Activated CD4-positive, alpha-beta memory T cell treated with anti-CD3 and anti-CD28 coated beads for 36 hours (primary cell): ENCODE results near the gene CTAG1B. TPM values are rescaled to one million over a fixed set of nuclear protein-coding genes. Genes with fewer than 3 reads are reported as not detected.
"Not testable (repeated sequence)": the region's sequence is repeated elsewhere in the genome, so short reads cannot be mapped to it uniquely, and the experiment has no call there.

ENCODE experiments used
- CTCF ChIA-PET: fragments of 350-600 bp; sonication (Branson Sonifier 250); formaldehyde crosslinking; loops from one replicate; lab custom pipeline; 2021; ENCODE audit warnings: antibody characterized with exemption, inconsistent platforms; lab: Charles Lee
- POLR2A ChIA-PET: fragments of 350-600 bp; sonication (Branson Sonifier 250); formaldehyde crosslinking; loops from one replicate; lab custom pipeline; 2021; ENCODE audit warnings: antibody characterized with exemption; lab: Charles Lee
- DNase-seq: peaks from one replicate; pipeline ENCODE4 v3.0.0-alpha.2; 2020
- H3K27ac Mint-ChIP-seq: one replicate; pipeline ENCODE4 v1.8.0; 2021; ENCODE audit warnings: mixed read lengths
- H3K27me3 Mint-ChIP-seq: one replicate; pipeline ENCODE4 v1.8.0; 2021; ENCODE audit warnings: mixed read lengths
- H3K36me3 Mint-ChIP-seq: one replicate; pipeline ENCODE4 v1.8.0; 2021; ENCODE audit warnings: mixed read lengths
- H3K4me1 Mint-ChIP-seq: one replicate; pipeline ENCODE4 v1.8.0; 2021; ENCODE audit warnings: low read depth, mixed read lengths
- H3K4me3 Mint-ChIP-seq: one replicate; pipeline ENCODE4 v1.8.0; 2021; ENCODE audit warnings: mild to moderate bottlenecking, mixed read lengths
- H3K9me3 Mint-ChIP-seq: one replicate; pipeline ENCODE4 v1.8.0; 2021; ENCODE audit warnings: mixed read lengths
- intact Hi-C: fragments of 100-400 bp; cut with micrococcal nuclease; formaldehyde crosslinking; loops from one replicate; pipeline ENCODE4 v1.15.1; 2023
- total RNA-seq, 2 experiments: library from RNA; stranded (reverse); gene quantifications; one replicate each; pipeline ENCODE4 v1.2.3, GENCODE V29; 2021

CTAG1B gene
- total RNA-seq, 2 experiments from 2014 or later, result not detected

DNA sequence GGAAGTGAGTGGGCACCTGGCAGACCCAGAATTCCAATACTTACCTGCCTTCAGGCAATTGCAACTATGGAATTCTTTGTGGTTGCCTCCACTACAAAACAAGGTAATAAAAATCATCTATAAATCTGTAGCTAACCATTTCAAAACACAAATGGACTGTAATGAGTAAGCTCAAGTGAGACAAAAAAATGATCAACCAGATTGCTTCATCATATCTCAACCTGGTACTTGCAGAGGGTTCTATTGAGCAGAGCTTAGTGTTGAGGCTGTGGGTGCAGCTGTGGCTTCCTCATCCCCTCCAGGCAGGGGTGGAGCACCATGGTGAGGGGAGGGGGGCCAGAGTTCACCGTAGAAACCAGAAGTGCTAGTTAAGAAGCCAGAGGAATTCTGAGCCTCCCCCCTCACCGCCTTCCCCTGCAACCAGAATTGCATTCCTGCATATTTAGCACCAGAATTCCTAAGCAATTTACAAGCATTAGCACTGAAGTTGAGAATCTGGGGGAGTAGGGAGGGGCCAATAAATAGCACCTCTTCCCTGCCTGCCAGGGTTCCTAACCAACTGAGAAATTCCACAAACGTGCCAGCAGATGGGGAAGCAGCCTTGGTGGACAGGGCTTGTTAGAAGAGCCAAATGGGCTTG, 22.7 kb downstream of the CTAG1B start:
- POLR2A ChIA-PET, result no interaction called here
- H3K4me1 Mint-ChIP-seq, result peaks cover 7% of the 10 kb centered on the region
- no peaks in the 10 kb centered on the region for H3K36me3 Mint-ChIP-seq
- no peak overlapping the region for H3K4me3 Mint-ChIP-seq
- CTCF ChIA-PET, result interaction anchor here (1.3 kb wide), 1 partner anchor 152 kb away, joined by 3 read pairs; no protein-coding TSS in a partner anchor
- H3K27me3 Mint-ChIP-seq, result no peaks in the 10 kb centered on the region
- intact Hi-C loops, result no loop called here
- H3K9me3 Mint-ChIP-seq, result peaks cover 4% of the 10 kb centered on the region
- DNase-seq, result peak; percentile 25
- H3K27ac Mint-ChIP-seq, result no peak overlapping the region

- POLR2A ChIA-PET, result no interaction called here
- intact Hi-C loops, result no loop called here
- H3K27me3 Mint-ChIP-seq, result no peaks in the 10 kb centered on the region
- H3K4me1 Mint-ChIP-seq, result peaks cover 7% of the 10 kb centered on the region
- no peak for DNase-seq
- CTCF ChIA-PET, result interaction anchor here (1.3 kb wide), 1 partner anchor 153 kb away, joined by 3 read pairs; no protein-coding TSS in a partner anchor
- H3K27ac Mint-ChIP-seq, result no peak overlapping the region
- H3K4me3 Mint-ChIP-seq, result no peak overlapping the region
- no peaks in the 10 kb centered on the region for H3K36me3 Mint-ChIP-seq
- H3K9me3 Mint-ChIP-seq, result peaks cover 4% of the 10 kb centered on the region
Measured at GRCh38 chrX:154595559-154596249, 23.4 kb downstream of the CTAG1B start.

- no peak for DNase-seq
- intact Hi-C loops, result no loop called here
- H3K9me3 Mint-ChIP-seq, result peaks cover 4% of the 10 kb centered on the region
- no peaks in the 10 kb centered on the region for H3K27me3 Mint-ChIP-seq
- H3K4me3 Mint-ChIP-seq, result no peak overlapping the region
- ChIA-PET CTCF (no interaction called here), POLR2A (no interaction called here)
- no peaks in the 10 kb centered on the region for H3K36me3 Mint-ChIP-seq
- H3K4me1 Mint-ChIP-seq, result peaks cover 3% of the 10 kb centered on the region
- H3K27ac Mint-ChIP-seq, result no peak overlapping the region
Measured at GRCh38 chrX:154594491-154594890, 24.6 kb downstream of the CTAG1B start.

- CTCF ChIA-PET, result no interaction called here
- POLR2A ChIA-PET, result no interaction called here
- Mint-ChIP-seq H3K27ac (no peak overlapping the region), H3K36me3 (no peaks in the 10 kb centered on the region), H3K27me3 (no peaks in the 10 kb centered on the region), H3K4me1 (peaks cover 3% of the 10 kb centered on the region), H3K9me3 (peaks cover 4% of the 10 kb centered on the region), H3K4me3 (no peak overlapping the region)
- intact Hi-C loops, result no loop called here
- DNase-seq, result no peak
Measured at GRCh38 chrX:154593201-154593600, 25.9 kb downstream of the CTAG1B start.

DNA sequence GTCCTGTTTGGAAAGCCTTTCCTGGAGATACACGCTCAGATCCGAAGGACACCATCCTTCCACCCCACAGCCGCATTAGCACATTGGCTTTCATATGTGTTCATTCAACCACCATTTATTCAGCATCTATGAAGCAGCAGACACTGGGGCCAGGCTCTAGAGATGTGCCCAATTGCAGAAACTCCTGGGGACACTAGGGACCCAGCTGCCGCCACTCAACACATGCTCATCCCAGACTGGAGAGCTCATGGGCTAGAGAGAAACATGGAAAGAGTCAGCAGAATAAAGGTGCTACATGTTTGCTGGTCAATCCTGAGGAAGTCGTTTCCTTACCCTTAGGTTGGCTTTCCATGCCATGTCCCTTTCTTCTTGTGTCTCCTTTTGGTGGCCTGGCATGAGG, 26.6 kb downstream of the CTAG1B start:
- Mint-ChIP-seq H3K27me3 (no peaks in the 10 kb centered on the region), H3K27ac (no peak overlapping the region), H3K4me3 (no peak overlapping the region), H3K9me3 (peaks cover 4% of the 10 kb centered on the region), H3K36me3 (no peaks in the 10 kb centered on the region), H3K4me1 (peaks cover 3% of the 10 kb centered on the region)
- ChIA-PET POLR2A (no interaction called here), CTCF (no interaction called here)
- intact Hi-C loops, result no loop called here
- DNase-seq, result no peak

- POLR2A ChIA-PET, H3K4me3 Mint-ChIP-seq, H3K27me3 Mint-ChIP-seq, CTCF ChIA-PET, DNase-seq, H3K9me3 Mint-ChIP-seq, H3K4me1 Mint-ChIP-seq, H3K36me3 Mint-ChIP-seq, H3K27ac Mint-ChIP-seq, intact Hi-C loops: not testable (repeated sequence)
Measured at GRCh38 chrX:154590415-154590814, 28.7 kb downstream of the CTAG1B start.

DNA sequence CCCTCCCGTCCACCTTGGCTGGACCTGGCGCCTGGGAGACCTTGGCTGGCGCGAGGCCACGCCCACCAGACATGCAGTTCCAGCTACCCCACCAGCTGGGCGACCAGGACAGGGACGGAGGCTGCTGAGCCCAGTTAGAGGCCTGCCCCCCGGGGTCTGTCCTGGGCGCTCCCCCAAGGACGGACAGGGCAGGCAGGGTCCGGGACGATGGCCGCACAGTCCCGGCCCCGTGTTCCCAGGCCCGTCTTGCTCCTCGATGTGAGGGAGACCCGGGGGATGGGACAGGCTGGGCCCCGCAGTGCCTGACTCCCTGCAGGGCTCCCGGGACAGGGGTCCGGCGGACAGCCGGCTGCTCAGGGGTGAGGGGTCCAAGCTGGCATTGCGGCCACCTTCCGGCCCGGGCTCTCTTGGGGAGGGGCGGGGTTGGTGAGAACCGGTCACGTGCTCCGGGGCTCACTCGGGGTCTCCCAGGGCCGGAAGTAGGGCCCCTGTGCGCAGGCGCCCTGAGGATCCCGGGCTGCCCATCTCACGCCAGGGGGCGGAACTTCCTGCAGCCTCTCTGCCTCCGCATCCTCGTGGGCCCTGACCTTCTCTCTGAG, 34.4 kb downstream of the CTAG1B start, which contains the start of gene CTAG1A:
CTAG1A (plus strand) TSS at position 549 of the 599 bp plus-strand sequence. CDS start 74 bp downstream, outside the sequence.
- H3K36me3 Mint-ChIP-seq, H3K27me3 Mint-ChIP-seq, H3K4me3 Mint-ChIP-seq, POLR2A ChIA-PET, intact Hi-C loops, DNase-seq, H3K27ac Mint-ChIP-seq, H3K9me3 Mint-ChIP-seq, CTCF ChIA-PET, H3K4me1 Mint-ChIP-seq: not testable (repeated sequence)

DNA sequence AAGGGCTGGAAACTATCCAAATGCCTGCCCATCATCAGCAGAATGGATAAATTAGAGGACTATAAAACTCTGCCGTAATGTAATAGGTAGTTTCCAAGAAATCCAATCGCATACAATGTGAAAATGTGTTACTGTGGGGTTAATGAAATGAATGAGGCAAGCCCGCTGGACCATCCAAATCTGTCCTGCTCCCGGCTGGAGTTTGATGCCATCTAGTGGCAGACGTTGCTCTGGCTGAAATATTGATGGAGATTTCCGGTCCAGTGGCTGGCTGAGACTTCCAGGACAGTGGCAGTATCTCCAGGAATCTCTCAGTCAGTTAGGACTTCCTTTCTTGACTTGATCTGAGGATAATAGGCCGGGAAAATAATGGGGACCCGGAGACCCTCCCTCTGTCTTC, 36.1 kb downstream of the CTAG1B start:
- H3K27me3 Mint-ChIP-seq, H3K9me3 Mint-ChIP-seq, H3K4me3 Mint-ChIP-seq, H3K27ac Mint-ChIP-seq, POLR2A ChIA-PET, intact Hi-C loops, DNase-seq, CTCF ChIA-PET, H3K4me1 Mint-ChIP-seq, H3K36me3 Mint-ChIP-seq: not testable (repeated sequence)

DNA sequence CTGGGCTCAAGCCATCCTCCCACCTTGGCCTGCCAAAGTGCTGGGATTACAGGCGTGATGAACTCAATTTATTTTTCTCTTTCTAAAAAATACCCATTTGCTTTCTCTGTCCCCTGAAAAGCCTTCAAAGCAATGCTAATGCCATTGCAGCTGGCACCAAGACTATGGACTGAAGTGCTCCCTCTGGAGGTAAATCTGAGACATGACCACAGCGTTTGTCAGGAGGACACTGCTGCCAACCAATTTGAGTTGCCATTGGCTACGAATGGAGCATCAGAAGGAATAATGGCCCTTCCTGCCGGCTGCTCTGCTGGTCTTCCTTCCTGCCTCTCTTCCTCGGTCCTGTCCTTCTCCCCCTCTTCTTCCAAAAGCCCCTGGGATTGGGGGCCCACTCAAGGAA, 44.0 kb downstream of the CTAG1B start:
- H3K4me1 Mint-ChIP-seq, H3K27ac Mint-ChIP-seq, POLR2A ChIA-PET, DNase-seq, H3K36me3 Mint-ChIP-seq, intact Hi-C loops, H3K4me3 Mint-ChIP-seq, H3K27me3 Mint-ChIP-seq, H3K9me3 Mint-ChIP-seq, CTCF ChIA-PET: not testable (repeated sequence)

- H3K27me3 Mint-ChIP-seq, CTCF ChIA-PET, H3K4me1 Mint-ChIP-seq, DNase-seq, POLR2A ChIA-PET, H3K27ac Mint-ChIP-seq, H3K36me3 Mint-ChIP-seq, H3K9me3 Mint-ChIP-seq, intact Hi-C loops, H3K4me3 Mint-ChIP-seq: not testable (repeated sequence)
Measured at GRCh38 chrX:154573061-154573460, 46.0 kb downstream of the CTAG1B start.

DNA sequence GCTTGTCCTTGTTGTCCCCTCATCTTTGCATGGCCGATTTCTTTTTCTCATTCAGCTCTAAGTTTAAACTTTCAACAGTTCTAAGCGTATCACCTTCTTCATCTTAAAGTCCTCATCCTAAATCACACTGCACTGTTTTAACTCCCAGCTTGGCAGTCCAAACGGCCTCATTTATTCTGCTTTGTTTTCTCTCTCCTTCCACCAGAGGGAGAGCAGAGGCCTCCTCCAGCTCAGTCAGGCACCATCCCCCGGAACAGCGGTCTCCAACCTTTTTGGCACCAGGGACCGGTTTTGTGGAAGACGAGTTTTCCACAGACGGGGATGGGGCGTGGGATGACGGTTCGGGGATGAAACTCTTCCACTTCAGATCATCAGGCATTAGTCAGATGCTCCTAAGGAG, 48.7 kb downstream of the CTAG1B start:
- DNase-seq, H3K36me3 Mint-ChIP-seq, H3K27me3 Mint-ChIP-seq, H3K9me3 Mint-ChIP-seq, H3K4me1 Mint-ChIP-seq, POLR2A ChIA-PET, intact Hi-C loops, H3K27ac Mint-ChIP-seq, CTCF ChIA-PET, H3K4me3 Mint-ChIP-seq: not testable (repeated sequence)
